Airway epithelial cell (primary cell): Measurements from ENCODE around the gene KCNS3. TPM values are rescaled to one million over a fixed set of nuclear protein-coding genes. Genes with fewer than 3 reads are reported as not detected.

Experiments
- total RNA-seq: library from RNA; depleted of rRNA; stranded (reverse); fragments of >200 nt; gene quantifications from 2 replicates; pipeline ENCODE4 v1.2.3, GENCODE V29; 2015

The KCNS3 gene, protein sequence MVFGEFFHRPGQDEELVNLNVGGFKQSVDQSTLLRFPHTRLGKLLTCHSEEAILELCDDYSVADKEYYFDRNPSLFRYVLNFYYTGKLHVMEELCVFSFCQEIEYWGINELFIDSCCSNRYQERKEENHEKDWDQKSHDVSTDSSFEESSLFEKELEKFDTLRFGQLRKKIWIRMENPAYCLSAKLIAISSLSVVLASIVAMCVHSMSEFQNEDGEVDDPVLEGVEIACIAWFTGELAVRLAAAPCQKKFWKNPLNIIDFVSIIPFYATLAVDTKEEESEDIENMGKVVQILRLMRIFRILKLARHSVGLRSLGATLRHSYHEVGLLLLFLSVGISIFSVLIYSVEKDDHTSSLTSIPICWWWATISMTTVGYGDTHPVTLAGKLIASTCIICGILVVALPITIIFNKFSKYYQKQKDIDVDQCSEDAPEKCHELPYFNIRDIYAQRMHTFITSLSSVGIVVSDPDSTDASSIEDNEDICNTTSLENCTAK
- 13.7 and 16.9 TPM in 2 replicates for total RNA-seq

DNA sequence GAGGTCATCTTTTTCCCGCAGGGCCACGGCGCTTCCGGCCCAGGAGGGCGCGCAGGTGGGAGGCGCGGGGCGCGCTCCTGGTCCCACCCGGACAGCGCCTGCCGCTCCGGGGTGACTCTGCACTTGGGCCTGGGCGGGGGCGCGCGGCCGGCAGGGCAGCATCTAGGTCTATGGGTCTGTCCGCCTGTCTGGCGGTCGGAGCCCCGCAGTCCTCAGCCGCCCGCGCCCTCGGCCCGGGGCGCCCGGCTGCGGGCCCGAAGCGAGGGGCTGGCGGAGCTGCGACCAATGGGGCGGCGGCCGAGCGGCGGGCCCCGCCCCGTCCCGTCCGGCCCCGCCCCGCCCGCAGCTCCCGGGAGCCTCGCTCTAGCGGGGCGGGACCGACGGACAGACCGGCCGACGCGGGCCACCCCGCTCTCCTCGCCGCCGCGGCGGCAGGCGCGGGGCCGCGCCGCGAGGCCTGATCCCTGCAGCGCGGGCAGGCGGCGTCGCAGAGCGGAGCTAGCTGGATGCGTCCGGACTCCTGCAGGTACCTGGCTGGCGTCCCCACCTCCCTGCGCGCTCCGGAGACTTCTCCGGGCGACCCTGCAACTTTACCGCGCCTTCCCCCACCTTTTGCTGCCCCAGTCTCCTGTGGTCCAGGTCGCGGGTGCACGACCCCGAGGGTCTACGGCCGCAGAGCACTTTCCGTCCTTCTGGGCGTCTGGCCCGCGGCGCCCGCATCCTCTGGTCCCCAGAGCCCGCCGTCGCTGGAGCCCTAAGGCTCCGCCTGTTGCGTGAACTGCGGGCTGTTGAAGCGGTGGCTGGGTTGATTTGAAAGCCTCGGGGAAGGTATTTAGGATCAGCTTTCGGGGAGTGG, at the start of gene KCNS3:
Gene KCNS3 (plus strand): TSS at position 387 of the 856 bp plus-strand sequence. CDS start 52,342 bp downstream, outside the sequence.

Other genes with a start within 250 kb of the KCNS3 start
- 15.3 and 23.7 TPM in 2 replicates for gene SMC6, start 124.9 kb upstream of the KCNS3 start, total RNA-seq
- 11.1 and 11.8 TPM in 2 replicates for gene GEN1, start 124.5 kb upstream of the KCNS3 start, total RNA-seq
- not detected in 2 replicates for gene MSGN1, start 62.2 kb upstream of the KCNS3 start, total RNA-seq